Activated T-helper 1 cell treated with anti-CD3 and anti-CD28 coated beads, Interleukin-12 subunit alpha, Interleukin-12 subunit beta, Interleukin-2, Interleukin-4 antibody, amounts not matched to agents 30 ng/mL and 10 ng/mL and 1 ng/mL, durations not matched to agents 14 hours and 24 hours and 36 hours (primary cell): Measurements from ENCODE around the gene CHST5. TPM values are rescaled to one million over a fixed set of nuclear protein-coding genes. Genes with fewer than 3 reads are reported as not detected.
A peak's percentile ranks its signal among the peaks of the same experiment; 100 is the strongest.

Experiments used
- DNase-seq: peaks from one replicate; pipeline ENCODE4 v3.0.0; 2021; ENCODE audit warnings: low spot score
- H3K27ac Mint-ChIP-seq: one replicate; pipeline ENCODE4 v1.8.0; 2021; ENCODE audit warnings: mild to moderate bottlenecking, mixed read lengths
- H3K27me3 Mint-ChIP-seq: one replicate; pipeline ENCODE4 v1.8.0; 2022; ENCODE audit warnings: mild to moderate bottlenecking, moderate library complexity, mixed read lengths; ENCODE audit not compliant: insufficient read depth
- H3K36me3 Mint-ChIP-seq: one replicate; pipeline ENCODE4 v1.8.0; 2021; ENCODE audit warnings: low read depth, mixed read lengths
- H3K4me1 Mint-ChIP-seq: one replicate; pipeline ENCODE4 v1.8.0; 2021; ENCODE audit warnings: low read depth, mixed read lengths
- H3K4me3 Mint-ChIP-seq: one replicate; pipeline ENCODE4 v1.8.0; 2021; ENCODE audit warnings: mild to moderate bottlenecking, moderate library complexity, mixed read lengths
- H3K9me3 Mint-ChIP-seq: one replicate; pipeline ENCODE4 v1.8.0; 2021; ENCODE audit warnings: mixed read lengths
- intact Hi-C: fragments of 100-400 bp; cut with micrococcal nuclease; formaldehyde crosslinking; loops from one replicate; pipeline ENCODE4 v1.15.1; 2024
- total RNA-seq: library from RNA; stranded (reverse); gene quantifications from 2 replicates; pipeline ENCODE4 v1.2.3, GENCODE V29; 2022

CHST5 gene
- not detected in 2 replicates for total RNA-seq

DNA sequence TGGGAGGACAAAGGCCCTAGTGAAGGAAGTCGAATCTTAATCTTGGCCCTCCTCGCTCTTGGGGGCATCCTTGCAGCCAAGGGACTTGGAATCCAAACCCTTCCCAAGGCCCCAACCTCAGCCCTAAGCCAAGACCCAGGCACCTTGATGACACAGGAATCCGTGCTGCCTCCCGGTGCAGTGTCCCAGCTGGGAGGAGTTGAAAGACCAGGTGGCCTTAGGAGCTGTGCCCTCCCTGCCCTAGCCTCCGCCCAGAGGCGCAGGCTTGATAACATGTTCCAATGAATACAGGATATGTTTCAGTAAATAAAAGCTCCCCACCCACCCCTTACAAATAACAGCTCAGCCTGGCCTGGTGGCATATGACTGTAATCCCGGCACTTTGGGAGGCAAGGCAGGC is at the start of gene CHST5:
Gene CHST5, minus strand, starts transcription at position 208 of the 400 bp plus-strand sequence. CDS start 5,724 bp downstream, outside the sequence.
- intact Hi-C loops, result no loop called here

GRCh38 chr16:75584108-75584507 is 48.2 kb upstream of the CHST5 start:
- no peak for DNase-seq
- H3K36me3 Mint-ChIP-seq, result peaks cover 10% of the 10 kb centered on the region
- no peak overlapping the region for H3K4me3 Mint-ChIP-seq
- H3K27me3 Mint-ChIP-seq, result no peaks in the 10 kb centered on the region
- intact Hi-C loops, result no loop called here
- no peak overlapping the region for H3K27ac Mint-ChIP-seq
- H3K4me1 Mint-ChIP-seq, result peaks cover 7% of the 10 kb centered on the region
- no peaks in the 10 kb centered on the region for H3K9me3 Mint-ChIP-seq

More for the DNA sequence above, at the start of gene CHST5:
- no peaks in the 10 kb centered on the region for H3K9me3 Mint-ChIP-seq
- no peak within 1 kb of the TSS for H3K4me3 Mint-ChIP-seq
- no peak for DNase-seq
- H3K4me1 Mint-ChIP-seq, result peaks cover 7% of the 10 kb centered on the region
- peaks cover 2% of the 10 kb centered on the region for H3K27me3 Mint-ChIP-seq
- no peak within 1 kb of the TSS for H3K27ac Mint-ChIP-seq
- H3K36me3 Mint-ChIP-seq, result no peaks in the 10 kb centered on the region

GRCh38 chr16:75579281-75579834 is 43.5 kb upstream of the CHST5 start:
- no peak for DNase-seq
- no peaks in the 10 kb centered on the region for H3K27me3 Mint-ChIP-seq
- H3K9me3 Mint-ChIP-seq, result no peaks in the 10 kb centered on the region
- H3K36me3 Mint-ChIP-seq, result peaks cover 25% of the 10 kb centered on the region
- H3K27ac Mint-ChIP-seq, result no peak overlapping the region
- H3K4me1 Mint-ChIP-seq, result peaks cover 18% of the 10 kb centered on the region
- intact Hi-C loops, result no loop called here
- no peak overlapping the region for H3K4me3 Mint-ChIP-seq

DNA sequence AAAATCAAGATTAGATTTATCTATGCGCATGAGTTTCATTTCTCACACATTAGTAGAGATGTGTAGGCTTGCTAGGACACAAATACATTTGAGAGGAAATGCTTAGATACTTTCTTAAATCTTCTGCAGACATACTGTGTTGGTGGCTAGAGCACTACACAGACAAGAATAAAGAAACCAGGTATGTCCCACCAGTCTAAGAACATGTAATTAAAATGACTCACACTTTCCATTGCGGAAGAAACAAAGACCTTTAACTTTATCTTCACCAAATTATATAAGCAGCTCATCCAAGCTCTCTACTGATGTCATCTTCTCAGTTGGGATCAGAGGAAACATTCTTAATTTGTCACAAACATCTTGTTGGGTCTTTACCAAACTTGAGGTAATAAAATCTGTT is 42.8 kb upstream of the CHST5 start:
- H3K36me3 Mint-ChIP-seq, result peaks cover 25% of the 10 kb centered on the region
- H3K9me3 Mint-ChIP-seq, result no peaks in the 10 kb centered on the region
- no peaks in the 10 kb centered on the region for H3K27me3 Mint-ChIP-seq
- H3K4me1 Mint-ChIP-seq, result peaks cover 18% of the 10 kb centered on the region
- no peak overlapping the region for H3K27ac Mint-ChIP-seq
- no peak for DNase-seq
- intact Hi-C loops, result no loop called here
- H3K4me3 Mint-ChIP-seq, result no peak overlapping the region

DNA sequence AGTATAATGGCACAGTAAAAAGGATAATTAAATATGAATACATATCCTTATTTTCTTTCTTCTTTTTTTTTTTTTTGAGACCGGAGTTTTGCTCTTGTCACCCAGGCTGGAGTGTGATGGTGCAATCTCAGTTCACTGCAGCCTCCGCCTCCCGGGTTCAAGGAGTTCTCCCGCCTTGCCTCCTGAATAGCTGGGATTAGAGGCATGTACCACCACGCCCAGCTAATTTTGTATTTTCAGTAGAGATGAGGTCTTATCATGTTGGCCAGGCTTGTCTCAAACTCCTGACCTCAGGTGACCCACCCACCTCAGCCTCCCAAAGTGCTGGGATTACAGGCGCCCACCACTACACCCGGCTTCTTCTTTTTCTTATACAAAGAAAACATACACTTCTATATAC is 42.3 kb upstream of the CHST5 start:
- DNase-seq, result no peak
- Mint-ChIP-seq H3K27me3 (no peaks in the 10 kb centered on the region), H3K27ac (no peak overlapping the region), H3K36me3 (peaks cover 25% of the 10 kb centered on the region), H3K4me1 (peaks cover 18% of the 10 kb centered on the region), H3K4me3 (no peak overlapping the region), H3K9me3 (no peaks in the 10 kb centered on the region)
- intact Hi-C loops, result no loop called here

DNA sequence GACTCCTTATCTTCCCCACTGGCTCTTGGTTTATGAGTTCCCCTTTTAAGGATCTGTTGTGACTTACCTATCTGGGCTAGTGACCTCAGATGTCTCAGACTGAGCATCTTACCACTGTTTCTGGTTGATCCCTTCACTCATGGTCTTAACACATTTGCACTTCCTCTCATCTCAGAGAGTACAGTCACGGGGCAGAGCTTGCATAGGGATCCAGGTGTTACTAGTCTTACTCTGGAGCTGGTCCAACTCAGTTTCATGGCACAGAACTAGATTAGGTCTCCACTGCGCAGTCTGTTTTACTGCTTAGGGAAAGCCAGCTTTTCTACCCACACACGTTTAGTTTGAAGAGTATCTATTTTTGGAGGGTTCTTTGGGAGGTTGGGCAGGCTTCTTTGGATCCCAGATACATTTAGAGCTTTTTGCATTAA is 40.5 kb upstream of the CHST5 start:
- no peaks in the 10 kb centered on the region for H3K9me3 Mint-ChIP-seq
- no peak overlapping the region for H3K4me3 Mint-ChIP-seq
- no peaks in the 10 kb centered on the region for H3K27me3 Mint-ChIP-seq
- DNase-seq, result no peak
- peaks cover 34% of the 10 kb centered on the region for H3K36me3 Mint-ChIP-seq
- H3K27ac Mint-ChIP-seq, result no peak overlapping the region
- H3K4me1 Mint-ChIP-seq, result peaks cover 18% of the 10 kb centered on the region
- intact Hi-C loops, result no loop called here

GRCh38 chr16:75575958-75576357 is 40.0 kb upstream of the CHST5 start:
- no peaks in the 10 kb centered on the region for H3K27me3 Mint-ChIP-seq
- intact Hi-C loops, result no loop called here
- DNase-seq, result no peak
- no peak overlapping the region for H3K4me3 Mint-ChIP-seq
- H3K27ac Mint-ChIP-seq, result no peak overlapping the region
- no peaks in the 10 kb centered on the region for H3K9me3 Mint-ChIP-seq
- peaks cover 38% of the 10 kb centered on the region for H3K36me3 Mint-ChIP-seq
- H3K4me1 Mint-ChIP-seq, result peaks cover 18% of the 10 kb centered on the region

- Mint-ChIP-seq H3K36me3 (peaks cover 31% of the 10 kb centered on the region), H3K27ac (no peak overlapping the region), H3K27me3 (no peaks in the 10 kb centered on the region), H3K4me3 (no peak overlapping the region), H3K9me3 (no peaks in the 10 kb centered on the region), H3K4me1 (peaks cover 17% of the 10 kb centered on the region)
- DNase-seq, result no peak
- intact Hi-C loops, result no loop called here
Observed at GRCh38 chr16:75573955-75574354, 38.0 kb upstream of the CHST5 start.

DNA sequence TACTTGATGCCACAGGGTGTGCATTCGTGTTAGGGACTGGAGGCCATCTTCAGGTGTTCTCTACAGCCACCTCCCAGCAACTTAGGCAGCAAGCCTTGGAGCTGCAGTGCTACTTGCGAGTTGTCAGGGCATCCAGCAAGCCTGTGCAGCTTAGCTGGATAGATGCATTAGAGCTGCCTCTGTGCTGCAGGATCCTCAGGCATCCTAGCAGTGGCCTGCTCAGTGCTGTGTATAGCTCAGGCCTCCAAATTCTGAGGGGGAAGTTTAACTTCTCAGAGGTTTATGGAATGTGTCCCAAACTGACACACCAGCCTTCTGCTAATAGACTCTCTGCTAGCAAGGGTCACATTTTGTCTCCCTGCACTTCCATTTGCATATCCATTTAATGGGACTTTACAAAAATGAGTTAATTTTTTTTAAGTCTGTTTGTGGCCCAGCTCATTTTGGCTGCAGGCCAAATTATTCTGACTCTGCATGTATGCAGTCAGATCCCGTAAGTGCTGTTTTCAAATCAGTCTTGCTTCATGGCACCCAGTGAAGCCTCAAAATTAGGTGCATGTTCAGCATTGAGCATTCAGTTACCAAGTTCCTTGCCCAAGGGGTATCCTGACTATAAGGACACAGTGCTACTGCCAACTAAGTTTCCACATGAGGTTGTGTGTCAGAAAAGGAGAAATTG is 37.1 kb upstream of the CHST5 start:
- H3K9me3 Mint-ChIP-seq, result no peaks in the 10 kb centered on the region
- no peaks in the 10 kb centered on the region for H3K27me3 Mint-ChIP-seq
- H3K4me1 Mint-ChIP-seq, result peaks cover 21% of the 10 kb centered on the region
- H3K36me3 Mint-ChIP-seq, result peaks cover 27% of the 10 kb centered on the region
- intact Hi-C loops, result no loop called here
- H3K27ac Mint-ChIP-seq, result no peak overlapping the region
- DNase-seq, result no peak
- no peak overlapping the region for H3K4me3 Mint-ChIP-seq

- Mint-ChIP-seq H3K4me3 (no peak overlapping the region), H3K9me3 (no peaks in the 10 kb centered on the region), H3K27me3 (no peaks in the 10 kb centered on the region), H3K27ac (peak overlapping the region; percentile 40), H3K36me3 (peaks cover 23% of the 10 kb centered on the region), H3K4me1 (peaks cover 20% of the 10 kb centered on the region)
- intact Hi-C loops, result no loop called here
- no peak for DNase-seq
Observed at GRCh38 chr16:75570396-75571065, 34.6 kb upstream of the CHST5 start.

DNA sequence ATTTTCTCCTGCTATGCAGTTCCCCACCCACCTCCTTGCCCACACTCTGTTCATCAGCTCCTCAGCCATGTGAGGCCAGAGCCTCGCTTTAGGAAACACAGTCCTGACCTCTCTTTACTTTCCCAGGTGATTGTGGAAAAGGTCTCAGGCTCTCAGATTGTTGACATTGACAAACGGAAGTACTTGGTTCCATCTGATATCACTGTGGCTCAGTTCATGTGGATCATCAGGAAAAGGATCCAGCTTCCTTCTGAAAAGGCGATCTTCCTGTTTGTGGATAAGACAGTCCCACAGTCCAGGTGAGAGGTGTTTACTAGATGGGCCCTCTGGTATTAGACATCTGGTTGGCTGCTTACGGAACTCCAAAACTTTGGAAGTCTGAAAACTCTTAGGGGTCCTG is 32.0 kb upstream of the CHST5 start:
- Mint-ChIP-seq H3K27ac (peak overlapping the region; percentile 46), H3K9me3 (no peaks in the 10 kb centered on the region), H3K4me1 (peaks cover 28% of the 10 kb centered on the region), H3K4me3 (peak overlapping the region; percentile 99), H3K27me3 (no peaks in the 10 kb centered on the region), H3K36me3 (peaks cover 23% of the 10 kb centered on the region)
- DNase-seq, result no peak
- intact Hi-C loops, result loop anchor here (2.0 to 10.0 kb wide), 5 partner anchors 17 to 1623 kb away; partner anchors contain the start of genes MON1B, PSMD7 and WDR59

DNA sequence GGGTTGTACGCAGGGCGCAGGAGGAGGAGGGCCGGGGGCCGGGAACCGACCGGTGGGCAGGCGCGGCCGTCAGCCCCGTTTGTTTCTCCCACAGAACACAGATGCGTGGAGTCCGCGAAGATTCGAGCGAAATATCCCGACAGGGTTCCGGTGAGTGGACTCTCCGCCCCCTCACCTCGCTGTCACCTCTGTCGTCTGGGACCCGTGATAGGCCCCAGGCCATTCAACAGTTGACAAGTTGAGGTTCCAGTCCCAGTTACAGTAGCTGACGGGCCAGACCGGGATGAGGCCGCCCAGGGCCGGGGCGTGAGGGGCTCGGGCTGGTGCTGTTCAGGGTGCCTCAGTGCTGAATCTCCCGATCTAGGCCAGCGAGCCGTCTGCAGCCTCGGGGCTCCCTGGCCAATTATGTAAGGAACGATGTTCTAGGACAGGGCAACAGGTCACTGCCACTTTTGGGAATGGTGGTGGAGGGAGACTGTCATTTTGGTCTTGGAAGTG is 30.9 kb upstream of the CHST5 start:
- Mint-ChIP-seq H3K4me1 (peaks cover 28% of the 10 kb centered on the region), H3K36me3 (peaks cover 14% of the 10 kb centered on the region), H3K27ac (peak overlapping the region; percentile 62), H3K27me3 (peaks cover 5% of the 10 kb centered on the region), H3K4me3 (peak overlapping the region; percentile 99), H3K9me3 (no peaks in the 10 kb centered on the region)
- peak; percentile 12 for DNase-seq
- intact Hi-C loops, result loop anchor here (1.0 to 10.0 kb wide), 10 partner anchors 11 to 1624 kb away; partner anchors contain the start of genes ADAT1, KARS1, MON1B and PSMD7
